Measurements from ENCODE around the gene ZBTB40.

DNA sequence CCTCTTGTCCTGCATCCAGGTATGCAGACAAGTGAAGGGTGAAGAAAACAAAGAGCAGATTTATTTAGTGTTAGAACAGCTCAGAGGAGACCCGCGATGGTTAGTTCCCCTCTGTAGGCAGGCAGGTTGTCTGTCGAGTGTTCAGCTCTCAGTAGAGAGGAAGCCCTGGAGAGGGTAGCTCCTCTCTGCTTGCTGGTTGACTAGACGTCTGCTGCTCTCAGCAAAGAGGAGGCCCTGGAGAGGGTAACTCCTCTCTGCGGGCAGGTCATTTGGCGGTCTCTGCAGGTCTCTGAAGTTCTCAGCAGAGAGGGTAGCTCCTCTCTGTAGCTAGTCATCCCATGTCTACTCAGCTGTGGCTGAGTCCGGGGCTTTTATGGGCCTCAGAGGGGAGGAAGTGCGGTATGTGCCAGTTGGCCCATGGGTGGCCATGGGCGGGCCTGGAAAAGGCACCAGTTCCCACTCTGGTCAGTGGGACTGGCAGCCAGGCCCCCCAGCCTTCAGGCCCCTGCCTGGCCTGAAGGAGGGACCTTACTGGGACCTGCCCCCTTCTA, 13.4 kb downstream of the ZBTB40 start:
- TF ChIP-seq YY1 (IDR thresholded peaks at IDR 0.05) (no peak), RAD21 (IDR thresholded peaks at IDR 0.05) (no peak), SP1 (IDR thresholded peaks at IDR 0.05) (no peak), EGR1 (IDR thresholded peaks at IDR 0.05; ENCODE audit: low read depth in 2 of 2) (no peak), GABPA (IDR thresholded peaks at IDR 0.05 in 1 of 2, conservative IDR thresholded peaks at IDR 0.05 in 1 of 2) (no peak)
- TF ChIP-seq, protein P1, sequence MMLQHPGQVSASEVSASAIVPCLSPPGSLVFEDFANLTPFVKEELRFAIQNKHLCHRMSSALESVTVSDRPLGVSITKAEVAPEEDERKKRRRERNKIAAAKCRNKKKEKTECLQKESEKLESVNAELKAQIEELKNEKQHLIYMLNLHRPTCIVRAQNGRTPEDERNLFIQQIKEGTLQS (IDR thresholded peaks at IDR 0.05), result no peak
- TF ChIP-seq, protein P2, sequence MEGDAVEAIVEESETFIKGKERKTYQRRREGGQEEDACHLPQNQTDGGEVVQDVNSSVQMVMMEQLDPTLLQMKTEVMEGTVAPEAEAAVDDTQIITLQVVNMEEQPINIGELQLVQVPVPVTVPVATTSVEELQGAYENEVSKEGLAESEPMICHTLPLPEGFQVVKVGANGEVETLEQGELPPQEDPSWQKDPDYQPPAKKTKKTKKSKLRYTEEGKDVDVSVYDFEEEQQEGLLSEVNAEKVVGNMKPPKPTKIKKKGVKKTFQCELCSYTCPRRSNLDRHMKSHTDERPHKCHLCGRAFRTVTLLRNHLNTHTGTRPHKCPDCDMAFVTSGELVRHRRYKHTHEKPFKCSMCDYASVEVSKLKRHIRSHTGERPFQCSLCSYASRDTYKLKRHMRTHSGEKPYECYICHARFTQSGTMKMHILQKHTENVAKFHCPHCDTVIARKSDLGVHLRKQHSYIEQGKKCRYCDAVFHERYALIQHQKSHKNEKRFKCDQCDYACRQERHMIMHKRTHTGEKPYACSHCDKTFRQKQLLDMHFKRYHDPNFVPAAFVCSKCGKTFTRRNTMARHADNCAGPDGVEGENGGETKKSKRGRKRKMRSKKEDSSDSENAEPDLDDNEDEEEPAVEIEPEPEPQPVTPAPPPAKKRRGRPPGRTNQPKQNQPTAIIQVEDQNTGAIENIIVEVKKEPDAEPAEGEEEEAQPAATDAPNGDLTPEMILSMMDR (IDR thresholded peaks at IDR 0.05; ENCODE audit: low read depth, low read length, missing input control), result no peak
- TF ChIP-seq, protein P3, sequence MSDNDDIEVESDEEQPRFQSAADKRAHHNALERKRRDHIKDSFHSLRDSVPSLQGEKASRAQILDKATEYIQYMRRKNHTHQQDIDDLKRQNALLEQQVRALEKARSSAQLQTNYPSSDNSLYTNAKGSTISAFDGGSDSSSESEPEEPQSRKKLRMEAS (IDR thresholded peaks at IDR 0.05), result no peak
